Central memory CD8-positive, alpha-beta T cell (primary cell): ENCODE data around the gene TMEM51.

ENCODE experiments used
- ATAC-seq: fragments of 150-1000 bp; cut with Tn5 transposase; replicated peaks from 2 replicates; pipeline ENCODE4 v1.10.0; 2022; ENCODE audit warnings: mild to moderate bottlenecking, moderate FRiP score, moderate number of reproducible peaks; ENCODE audit not compliant: poor library complexity, severe bottlenecking; ENCODE audit errors: extremely low read depth
- DNase-seq, 2 donors: peaks; one replicate each; pipeline ENCODE4 v3.0.0; 2021; ENCODE audit warnings: low spot score in 2 of 2
- H3K27ac Mint-ChIP-seq: one replicate; pipeline ENCODE4 v1.8.0; 2022; ENCODE audit warnings: low read depth, mild to moderate bottlenecking, moderate library complexity, mixed read lengths
- H3K27me3 Mint-ChIP-seq: one replicate; pipeline ENCODE4 v1.8.0; 2022; ENCODE audit warnings: mixed read lengths
- H3K36me3 Mint-ChIP-seq: one replicate; pipeline ENCODE4 v1.8.0; 2022; ENCODE audit warnings: mild to moderate bottlenecking, moderate library complexity, mixed read lengths; ENCODE audit not compliant: insufficient read depth
- H3K4me1 Mint-ChIP-seq: one replicate; pipeline ENCODE4 v1.8.0; 2022; ENCODE audit warnings: mixed read lengths
- H3K4me3 Mint-ChIP-seq: one replicate; pipeline ENCODE4 v1.8.0; 2022; ENCODE audit warnings: mild to moderate bottlenecking, moderate library complexity, mixed read lengths
- H3K9me3 Mint-ChIP-seq: one replicate; pipeline ENCODE4 v1.8.0; 2022; ENCODE audit warnings: mixed read lengths

TMEM51 gene

GRCh38 chr1:15188678-15189077, 35.1 kb downstream of the TMEM51 start:
- Mint-ChIP-seq H3K4me3 (no peak overlapping the region), H3K27ac (no peak overlapping the region), H3K36me3 (no peaks in the 10 kb centered on the region), H3K9me3 (no peaks in the 10 kb centered on the region), H3K4me1 (no peaks in the 10 kb centered on the region), H3K27me3 (peaks cover 25% of the 10 kb centered on the region)
- ATAC-seq = no peak
- DNase-seq = no peak

GRCh38 chr1:15189692-15190370, 36.3 kb downstream of the TMEM51 start:
- Mint-ChIP-seq H3K27me3 (peaks cover 14% of the 10 kb centered on the region), H3K36me3 (no peaks in the 10 kb centered on the region), H3K4me3 (no peak overlapping the region), H3K27ac (no peak overlapping the region), H3K9me3 (no peaks in the 10 kb centered on the region), H3K4me1 (no peaks in the 10 kb centered on the region)
- no peak for ATAC-seq
- no peak for DNase-seq

- H3K36me3 Mint-ChIP-seq = no peaks in the 10 kb centered on the region
- H3K4me1 Mint-ChIP-seq = no peaks in the 10 kb centered on the region
- H3K4me3 Mint-ChIP-seq = no peak overlapping the region
- DNase-seq = no peak
- no peak for ATAC-seq
- H3K27ac Mint-ChIP-seq = no peak overlapping the region
- no peaks in the 10 kb centered on the region for H3K9me3 Mint-ChIP-seq
- peaks cover 5% of the 10 kb centered on the region for H3K27me3 Mint-ChIP-seq
Measured at GRCh38 chr1:15191267-15191666, 37.7 kb downstream of the TMEM51 start.

GRCh38 chr1:15191770-15192169, 38.2 kb downstream of the TMEM51 start:
- H3K27ac Mint-ChIP-seq = no peak overlapping the region
- H3K36me3 Mint-ChIP-seq = no peaks in the 10 kb centered on the region
- DNase-seq (no peak), ATAC-seq (no peak)
- H3K9me3 Mint-ChIP-seq = no peaks in the 10 kb centered on the region
- no peak overlapping the region for H3K4me3 Mint-ChIP-seq
- no peaks in the 10 kb centered on the region for H3K27me3 Mint-ChIP-seq
- no peaks in the 10 kb centered on the region for H3K4me1 Mint-ChIP-seq

GRCh38 chr1:15192916-15193550, 39.5 kb downstream of the TMEM51 start:
- Mint-ChIP-seq H3K4me1 (no peaks in the 10 kb centered on the region), H3K27ac (no peak overlapping the region), H3K27me3 (no peaks in the 10 kb centered on the region), H3K36me3 (no peaks in the 10 kb centered on the region), H3K4me3 (no peak overlapping the region), H3K9me3 (no peaks in the 10 kb centered on the region)
- DNase-seq (no peak), ATAC-seq (no peak)

- Mint-ChIP-seq H3K9me3 (no peaks in the 10 kb centered on the region), H3K4me3 (no peak overlapping the region), H3K27me3 (no peaks in the 10 kb centered on the region), H3K36me3 (no peaks in the 10 kb centered on the region), H3K27ac (no peak overlapping the region), H3K4me1 (no peaks in the 10 kb centered on the region)
- DNase-seq (no peak), ATAC-seq (no peak)
Measured at GRCh38 chr1:15195420-15196052, 42.0 kb downstream of the TMEM51 start.

- no peaks in the 10 kb centered on the region for H3K9me3 Mint-ChIP-seq
- H3K4me1 Mint-ChIP-seq = no peaks in the 10 kb centered on the region
- H3K4me3 Mint-ChIP-seq = no peak overlapping the region
- H3K27ac Mint-ChIP-seq = no peak overlapping the region
- ATAC-seq = no peak
- no peak for DNase-seq
- no peaks in the 10 kb centered on the region for H3K27me3 Mint-ChIP-seq
- H3K36me3 Mint-ChIP-seq = no peaks in the 10 kb centered on the region
Measured at GRCh38 chr1:15196069-15196468, 42.5 kb downstream of the TMEM51 start.

GRCh38 chr1:15196807-15197530, 43.4 kb downstream of the TMEM51 start:
- Mint-ChIP-seq H3K4me1 (no peaks in the 10 kb centered on the region), H3K4me3 (no peak overlapping the region), H3K27me3 (no peaks in the 10 kb centered on the region), H3K36me3 (no peaks in the 10 kb centered on the region), H3K9me3 (no peaks in the 10 kb centered on the region), H3K27ac (no peak overlapping the region)
- ATAC-seq (no peak), DNase-seq (no peak)

- Mint-ChIP-seq H3K36me3 (no peaks in the 10 kb centered on the region), H3K9me3 (no peaks in the 10 kb centered on the region), H3K4me1 (no peaks in the 10 kb centered on the region), H3K27me3 (no peaks in the 10 kb centered on the region), H3K27ac (no peak overlapping the region), H3K4me3 (no peak overlapping the region)
- no peak for DNase-seq
- ATAC-seq = no peak
Measured at GRCh38 chr1:15197591-15198447, 44.3 kb downstream of the TMEM51 start.

GRCh38 chr1:15198684-15199083, 45.1 kb downstream of the TMEM51 start:
- DNase-seq = no peak
- no peaks in the 10 kb centered on the region for H3K27me3 Mint-ChIP-seq

GRCh38 chr1:15201221-15201620, 47.7 kb downstream of the TMEM51 start:
- DNase-seq (no peak), ATAC-seq (no peak)
- Mint-ChIP-seq H3K4me1 (no peaks in the 10 kb centered on the region), H3K4me3 (no peak overlapping the region), H3K36me3 (no peaks in the 10 kb centered on the region), H3K9me3 (no peaks in the 10 kb centered on the region), H3K27me3 (peaks cover 12% of the 10 kb centered on the region), H3K27ac (no peak overlapping the region)

More at GRCh38 chr1:15198684-15199083, 45.1 kb downstream of the TMEM51 start:
- no peaks in the 10 kb centered on the region for H3K4me1 Mint-ChIP-seq
- no peaks in the 10 kb centered on the region for H3K36me3 Mint-ChIP-seq
- no peaks in the 10 kb centered on the region for H3K9me3 Mint-ChIP-seq
- H3K27ac Mint-ChIP-seq = no peak overlapping the region
- H3K4me3 Mint-ChIP-seq = no peak overlapping the region
- ATAC-seq = no peak
